GM21360 (cell line): ENCODE measurements around the gene GSE1.

Experiments
- ATAC-seq: cut with Tn5 transposase; IDR thresholded peaks from one replicate; pipeline ENCODE4 v1.9.1; 2021; ENCODE audit warnings: mild to moderate bottlenecking, moderate library complexity; ENCODE audit not compliant: unreplicated experiment

The GSE1 gene

GRCh38 chr16:85616607-85617321 lies 3.6 kb downstream of the GSE1 start:
- no peak for ATAC-seq

- no peak for ATAC-seq
Observed at GRCh38 chr16:85617948-85618347, 4.8 kb downstream of the GSE1 start.

- no peak for ATAC-seq
Observed at GRCh38 chr16:85618521-85618920, 5.4 kb downstream of the GSE1 start.

- ATAC-seq, result no peak
Observed at GRCh38 chr16:85619101-85619891, 6.2 kb downstream of the GSE1 start.

DNA sequence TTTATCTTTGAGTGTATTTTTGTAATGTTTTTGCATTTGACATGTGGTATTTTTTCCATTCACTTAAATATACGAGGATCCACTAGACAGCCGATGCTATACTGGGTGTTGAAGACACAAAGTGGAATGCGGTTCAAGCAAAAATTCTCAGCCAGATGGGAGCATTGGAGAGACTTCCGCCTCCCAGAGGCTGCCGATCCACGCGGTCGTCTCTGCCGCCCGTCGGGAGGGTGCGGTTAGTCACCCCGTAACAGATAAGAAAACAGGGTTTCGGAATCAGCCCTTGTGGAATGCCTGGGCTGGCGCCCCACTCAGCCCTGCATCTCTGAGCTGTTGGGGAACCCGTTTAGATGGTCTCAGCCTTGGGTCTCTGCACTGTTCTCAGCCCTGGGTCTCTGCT lies 7.3 kb downstream of the GSE1 start:
- no peak for ATAC-seq

- ATAC-seq, result no peak
Observed at GRCh38 chr16:85621698-85622428, 8.7 kb downstream of the GSE1 start.

DNA sequence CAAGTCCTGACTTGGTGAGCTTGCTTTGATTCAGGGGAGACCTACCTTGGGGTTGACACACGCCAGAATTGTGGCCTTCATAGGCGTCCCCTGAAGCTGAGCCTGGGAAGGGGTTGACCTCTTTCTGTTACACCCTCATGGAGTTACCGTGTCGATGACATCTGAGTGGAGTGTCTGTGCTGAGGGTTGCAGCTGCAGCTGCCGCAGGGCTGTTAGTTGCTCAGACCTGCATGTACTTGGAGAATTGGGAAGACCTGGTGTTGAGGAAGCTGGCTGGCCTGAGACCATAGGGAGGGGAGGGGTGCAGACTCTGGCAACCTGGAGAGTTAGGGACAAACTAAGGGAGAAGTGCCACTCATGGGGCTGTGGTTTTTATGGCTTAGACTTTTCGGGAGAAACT lies 9.6 kb downstream of the GSE1 start:
- ATAC-seq, result no peak

GRCh38 chr16:85623250-85623649 lies 10.1 kb downstream of the GSE1 start:
- no peak for ATAC-seq

- ATAC-seq, result no peak
Observed at GRCh38 chr16:85623997-85624601, 11.0 kb downstream of the GSE1 start.

DNA sequence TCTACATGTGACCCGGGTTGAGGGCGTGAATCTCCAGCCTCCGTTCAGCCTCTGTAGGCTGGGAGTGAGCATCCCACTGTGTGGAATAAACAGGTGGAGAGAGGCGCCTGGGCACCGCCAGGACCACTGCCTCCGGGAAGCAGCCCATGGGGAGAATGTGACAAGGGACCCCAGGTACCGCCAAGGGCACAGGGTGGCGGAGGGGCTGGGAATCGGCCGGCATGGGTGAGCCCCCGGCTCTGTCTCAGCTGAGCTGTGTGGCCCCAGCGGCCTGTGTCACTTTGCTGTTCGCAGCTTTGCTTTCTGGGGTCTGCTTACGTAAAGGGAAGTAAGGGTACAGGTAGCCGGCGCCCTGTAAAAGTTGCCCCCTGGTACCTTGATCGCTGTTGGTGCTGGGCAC lies 11.5 kb downstream of the GSE1 start:
- ATAC-seq, result no peak

DNA sequence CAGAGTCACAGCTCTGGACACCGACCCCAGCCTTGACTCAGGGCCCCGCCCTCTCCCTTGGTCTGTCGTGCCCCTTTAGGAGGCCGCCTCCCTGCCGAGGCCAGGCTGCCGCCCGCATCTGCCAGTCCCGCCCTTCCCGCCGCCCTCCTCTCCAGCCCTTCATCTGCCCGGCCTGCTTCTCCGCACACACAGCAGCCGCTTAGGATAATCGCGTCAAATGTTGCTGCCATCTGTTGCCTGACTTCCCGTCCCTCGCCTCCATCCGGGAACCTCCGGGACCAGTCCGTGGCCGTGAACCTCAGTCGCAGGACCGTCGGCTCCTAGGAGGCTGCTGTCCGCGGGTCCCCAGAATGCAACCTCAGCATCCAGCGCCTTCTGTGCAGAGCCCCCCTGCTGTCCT lies 11.9 kb downstream of the GSE1 start:
- ATAC-seq, result no peak

DNA sequence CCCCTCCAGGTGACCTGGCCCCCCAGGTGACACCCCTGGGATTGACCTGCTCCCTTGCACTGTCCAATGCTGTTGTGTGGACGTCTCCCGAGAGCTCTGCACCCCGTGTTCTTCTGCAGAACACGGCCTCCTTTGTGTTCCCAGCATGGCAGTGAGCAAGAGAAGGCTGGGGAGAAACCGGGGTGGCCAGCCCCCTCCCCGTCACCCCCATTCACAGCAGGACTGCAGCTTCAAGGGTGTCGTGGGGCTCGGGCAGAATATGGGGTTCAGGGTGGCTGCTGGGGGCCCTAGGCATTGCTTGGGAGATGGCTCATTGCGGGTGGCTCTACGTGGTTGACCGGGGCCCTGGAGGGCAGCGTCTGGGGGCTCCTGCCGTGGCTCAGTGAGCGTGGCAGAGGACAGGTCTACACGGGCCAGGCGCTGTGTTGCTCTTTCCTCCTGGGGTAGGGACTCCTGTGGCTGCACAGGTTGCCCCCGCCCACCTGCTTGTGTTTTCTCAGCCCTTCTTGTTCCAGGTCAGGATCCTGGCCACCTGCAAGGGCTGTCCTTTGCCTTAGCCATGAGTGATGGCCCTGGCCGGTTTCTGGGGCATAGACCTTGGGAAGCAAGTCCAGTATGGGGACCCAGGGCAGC lies 12.5 kb downstream of the GSE1 start:
- ATAC-seq, result no peak

DNA sequence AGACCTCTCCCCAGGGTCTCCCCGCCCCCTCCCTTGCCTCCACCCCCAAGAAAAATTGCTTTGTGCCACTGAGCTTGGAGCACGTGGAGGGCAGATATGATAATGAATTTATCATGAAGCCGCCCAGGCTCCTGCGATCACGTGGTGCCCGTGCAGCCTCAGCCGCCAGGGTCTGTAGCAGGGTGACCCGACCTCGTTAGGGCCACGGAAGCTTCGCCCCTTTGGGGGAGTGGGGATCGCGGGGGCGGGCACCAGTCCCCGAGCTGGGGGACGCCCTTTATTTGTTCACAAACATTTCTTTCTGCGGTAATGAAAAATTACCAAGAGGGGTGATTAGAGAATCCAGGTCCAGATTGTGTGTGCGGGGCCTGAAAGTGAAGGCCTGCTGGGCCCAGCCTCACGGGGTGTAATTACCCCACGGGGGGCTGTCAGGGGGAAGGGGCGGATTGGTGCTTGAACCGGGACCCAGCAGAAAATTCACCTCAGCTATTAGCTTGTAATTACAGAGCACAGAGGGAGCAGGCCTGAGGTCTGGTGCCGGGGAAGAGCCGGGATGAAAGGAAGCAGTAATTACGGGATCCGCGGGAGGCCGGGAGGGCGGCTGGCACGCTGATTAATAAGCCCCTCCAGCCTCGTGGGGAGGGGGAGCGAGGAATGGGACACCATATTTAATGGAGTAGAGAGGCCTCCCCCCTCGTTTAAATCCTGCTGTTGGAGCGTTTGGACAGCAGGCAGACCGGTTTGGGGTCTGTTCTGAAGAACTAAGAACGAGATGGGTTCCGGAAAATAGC lies 13.3 kb downstream of the GSE1 start:
- ATAC-seq, result no peak

GRCh38 chr16:85627089-85627488 lies 14.0 kb downstream of the GSE1 start:
- no peak for ATAC-seq

- no peak for ATAC-seq
Observed at GRCh38 chr16:85627526-85628264, 14.6 kb downstream of the GSE1 start.

GRCh38 chr16:85628265-85628556 lies 15.1 kb downstream of the GSE1 start:
- ATAC-seq, result no peak

GRCh38 chr16:85628645-85629044 lies 15.5 kb downstream of the GSE1 start:
- ATAC-seq, result no peak

DNA sequence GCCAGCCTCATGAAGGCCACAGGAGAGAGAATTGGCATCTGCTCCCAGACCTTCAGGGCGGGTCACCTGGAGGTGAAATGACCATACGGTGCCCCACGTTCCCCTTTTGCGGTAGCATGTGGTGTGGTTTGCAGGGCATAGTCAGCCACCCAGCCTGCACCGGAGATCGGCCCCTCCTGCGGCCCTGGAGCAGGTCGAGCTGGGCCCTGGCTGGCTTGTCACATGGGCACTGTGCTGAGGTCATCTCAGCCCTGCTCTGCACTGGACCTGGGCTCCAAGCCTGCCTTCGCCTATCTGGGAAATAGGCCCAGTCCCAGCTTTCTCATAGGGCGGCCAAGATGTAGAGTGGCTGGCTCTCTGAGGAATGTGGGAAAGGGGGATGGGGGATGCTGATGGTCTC lies 16.2 kb downstream of the GSE1 start:
- ATAC-seq, result no peak

GRCh38 chr16:85629853-85630252 lies 16.7 kb downstream of the GSE1 start:
- no peak for ATAC-seq

DNA sequence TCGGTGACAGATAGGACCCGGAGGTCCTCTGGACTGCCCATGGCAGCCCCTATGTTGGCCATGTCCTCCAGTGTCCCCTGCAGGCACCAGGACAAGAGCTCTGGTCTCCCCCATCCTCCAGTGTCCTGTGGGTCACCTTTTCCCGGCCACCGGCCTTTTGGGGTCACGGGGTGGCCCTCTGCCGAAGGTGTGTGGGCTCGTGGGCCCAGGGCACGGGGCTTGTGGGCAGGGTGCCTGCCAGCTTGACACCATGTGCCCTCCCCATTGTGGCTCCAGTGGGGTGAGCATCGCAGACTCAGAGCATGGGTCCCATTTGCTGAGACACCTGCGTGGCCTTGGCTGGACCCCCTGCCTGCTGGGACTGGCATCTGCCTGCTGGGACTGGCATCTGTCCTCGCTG lies 18.1 kb downstream of the GSE1 start:
- ATAC-seq, result no peak
